ENCODE results near the gene ITPKB.
A peak's percentile ranks its signal among the peaks of the same experiment; 100 is the strongest.

The ITPKB gene

DNA sequence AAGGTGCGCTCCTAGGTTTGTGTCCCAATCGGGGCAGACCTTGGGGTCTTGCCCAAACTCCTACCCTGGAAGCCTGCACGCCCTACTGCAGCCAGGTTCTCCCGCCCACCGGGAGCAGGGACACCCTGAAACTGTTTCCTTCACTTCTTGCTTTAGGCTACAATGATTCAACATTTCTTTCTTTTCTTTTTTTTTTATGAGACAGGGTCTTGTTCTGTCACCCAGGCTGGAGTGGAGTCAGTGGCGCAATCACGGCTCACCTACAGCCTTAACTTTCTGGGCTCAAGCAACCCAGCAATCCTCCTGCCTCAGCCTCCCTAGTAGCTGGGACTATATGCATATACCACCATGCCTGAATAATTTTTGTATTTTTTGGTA, 75.8 kb downstream of the ITPKB start:
- no peak for DNase-seq

DNA sequence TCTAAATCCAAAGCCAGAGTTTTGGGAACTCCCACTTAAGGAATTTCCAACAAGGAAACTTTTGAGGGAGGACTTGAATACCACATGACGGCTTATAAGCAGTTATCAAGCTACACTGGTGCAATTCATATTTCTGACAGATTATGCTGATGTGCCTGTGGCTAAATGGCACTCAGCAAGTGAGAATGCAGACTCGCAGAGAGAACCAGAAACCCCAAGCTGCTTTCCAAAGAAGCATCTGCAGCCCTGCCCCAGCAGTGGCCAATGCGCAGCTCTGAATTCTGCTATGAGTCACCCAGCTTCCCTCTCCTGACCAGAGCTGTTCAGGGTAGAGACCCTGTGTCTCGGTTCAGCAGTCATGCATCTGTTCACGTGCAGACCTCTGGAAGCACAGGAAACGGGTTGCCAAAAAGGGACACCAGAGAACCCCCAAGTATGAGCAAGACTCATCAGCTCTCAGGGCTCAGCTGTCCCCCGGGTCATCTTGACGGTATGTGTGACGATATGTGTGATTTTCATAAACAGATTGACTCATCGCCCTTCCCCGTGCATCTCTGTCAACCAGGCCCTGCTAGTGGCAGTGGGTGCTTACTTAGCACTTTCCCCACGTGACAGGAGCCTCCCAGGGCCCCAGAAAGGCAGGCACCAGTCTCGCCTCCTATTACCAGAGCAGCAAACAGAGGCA, 76.3 kb downstream of the ITPKB start:
- DNase-seq: peak; percentile 97

DNA sequence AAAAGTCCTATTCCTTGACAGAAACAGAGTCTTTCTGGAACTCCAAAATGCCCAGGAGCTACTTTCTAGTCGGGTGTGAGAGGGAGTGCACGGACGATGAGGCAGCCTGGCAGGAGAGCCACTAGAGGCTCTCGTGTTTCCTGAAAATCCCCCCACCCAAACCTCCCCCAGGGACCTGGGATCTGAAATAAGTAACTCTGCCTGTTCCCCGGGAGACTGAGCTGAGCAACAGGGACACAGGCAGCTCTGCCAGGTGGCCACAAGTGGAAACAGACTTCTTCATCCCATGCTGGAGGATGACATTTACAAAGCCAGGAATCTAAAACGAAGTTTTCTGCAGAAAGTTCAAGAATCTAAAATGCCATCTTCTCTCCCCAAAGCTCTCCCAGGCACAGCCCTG, 77.1 kb downstream of the ITPKB start:
- peak; percentile 31 for DNase-seq

DNA sequence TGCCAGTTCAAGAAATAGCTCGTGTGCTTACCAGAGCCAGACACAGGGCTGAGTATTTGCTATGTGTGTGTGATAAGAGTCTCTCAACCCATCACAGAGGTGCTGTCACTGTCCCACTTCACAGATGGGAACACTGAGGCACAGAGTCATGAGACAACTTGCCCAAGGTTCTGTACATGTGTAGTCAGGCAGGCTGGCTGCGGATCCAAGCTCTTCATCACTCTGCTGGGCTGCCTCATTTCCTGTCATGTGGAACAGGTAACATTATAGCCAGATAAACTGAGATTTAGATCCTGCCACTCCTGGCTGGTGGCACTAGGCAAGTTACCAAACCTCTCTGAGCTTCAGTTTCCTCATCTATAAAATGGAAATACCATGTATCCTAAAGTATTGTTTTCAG, 77.8 kb downstream of the ITPKB start:
- DNase-seq: no peak

DNA sequence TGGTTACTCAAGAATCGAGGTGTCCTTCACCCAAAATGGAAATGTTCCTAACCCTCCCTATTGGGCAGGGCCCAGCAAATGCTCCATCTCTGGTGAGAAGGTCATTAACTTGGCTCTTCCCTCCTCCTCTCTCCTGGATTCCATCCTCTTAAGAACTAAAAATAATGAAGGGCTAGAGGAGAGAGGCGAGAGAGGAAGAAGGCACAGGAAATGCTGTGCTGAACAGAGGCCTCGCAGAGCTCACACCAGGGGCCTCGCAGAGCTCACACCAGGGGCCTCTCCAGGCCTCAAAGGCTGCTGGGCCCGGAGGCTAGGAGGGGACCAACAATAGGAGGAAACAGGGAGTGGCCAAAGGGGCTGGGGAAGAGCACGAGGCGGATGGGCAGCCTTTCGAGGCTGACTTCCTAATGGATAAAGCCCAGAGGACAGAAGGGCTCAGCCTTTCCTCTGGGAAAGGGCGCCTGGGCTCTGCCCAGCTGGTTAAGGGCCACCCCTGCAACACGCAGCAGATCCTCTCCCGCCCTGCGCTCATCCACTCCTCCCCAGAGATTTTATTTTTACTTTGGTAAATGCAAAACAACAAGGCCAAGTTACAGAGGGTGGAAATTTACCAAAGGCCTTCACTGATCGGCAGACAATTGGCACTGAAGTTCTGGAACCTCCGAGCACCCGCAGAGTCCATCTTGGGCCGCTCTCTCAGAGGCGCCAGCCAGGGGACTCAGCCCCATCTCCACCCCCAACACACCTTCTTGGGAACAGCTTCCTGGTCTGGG, 78.5 kb downstream of the ITPKB start:
- DNase-seq: no peak

DNA sequence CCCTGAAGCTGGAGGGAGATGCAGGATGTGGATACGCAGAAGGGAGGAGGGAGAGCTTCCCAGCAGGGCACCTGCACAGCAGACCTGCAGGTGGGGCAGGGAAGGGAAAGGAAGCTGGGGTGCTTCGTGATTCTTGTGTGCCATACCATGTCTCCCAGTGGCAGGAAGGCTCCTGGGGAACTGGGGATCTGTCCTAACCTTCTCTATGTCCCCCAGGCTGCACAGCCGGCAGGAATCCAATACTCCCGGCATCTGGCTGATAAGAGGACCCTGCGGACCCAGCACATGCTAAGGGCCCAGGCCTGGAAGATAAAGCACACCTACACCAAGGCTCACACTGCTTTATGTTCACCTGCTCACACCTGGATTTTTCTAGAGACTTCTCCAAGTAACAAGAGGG, 79.4 kb downstream of the ITPKB start:
- DNase-seq: no peak

DNA sequence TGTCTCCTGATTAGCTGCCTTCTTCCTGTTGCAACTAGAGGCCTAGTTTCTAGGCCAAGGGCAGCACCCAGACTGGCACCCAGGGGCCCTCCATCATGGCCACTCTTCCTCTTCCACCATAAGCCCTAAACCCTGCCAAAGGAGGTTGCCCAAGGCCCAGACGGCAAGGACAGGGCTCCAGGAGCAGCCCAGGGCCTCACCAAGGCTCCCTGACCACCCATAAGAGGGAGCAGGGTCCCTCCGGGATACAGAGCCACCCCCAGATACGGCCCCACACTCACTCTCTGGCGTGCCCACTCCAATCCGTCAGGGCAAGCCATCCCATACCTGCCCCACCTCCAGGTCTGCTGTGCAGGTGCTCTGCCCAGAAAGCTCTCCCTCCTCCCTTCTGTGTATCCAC, 79.9 kb downstream of the ITPKB start:
- no peak for DNase-seq

DNA sequence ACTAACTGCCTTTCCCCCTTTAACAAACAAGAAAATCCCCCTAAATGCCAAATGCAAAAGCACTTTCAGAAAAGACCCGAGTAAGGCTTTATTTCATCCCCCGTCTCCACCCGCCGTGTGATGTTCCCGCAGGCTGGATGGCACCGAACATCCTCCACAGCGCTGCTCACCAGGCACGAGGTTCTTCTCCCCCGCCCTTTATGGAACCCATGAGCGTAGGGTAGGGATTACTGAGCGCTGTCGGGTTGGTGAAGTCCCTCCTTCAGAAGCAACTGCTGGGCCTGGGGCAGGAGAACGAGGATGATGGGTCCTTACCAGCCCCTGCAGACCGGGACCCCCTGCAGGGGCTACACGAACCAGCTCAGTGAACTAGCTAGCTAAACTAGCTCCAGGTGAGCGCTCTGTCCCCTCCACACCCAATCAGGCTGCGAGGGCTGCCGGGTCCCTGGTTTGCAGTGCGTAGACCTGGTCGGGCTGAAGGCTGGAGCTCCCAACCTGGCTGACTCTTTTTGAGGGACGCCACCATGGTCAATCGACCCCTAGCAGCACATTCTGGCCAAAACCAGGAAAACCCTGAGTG, 80.4 kb downstream of the ITPKB start:
- DNase-seq: no peak

DNA sequence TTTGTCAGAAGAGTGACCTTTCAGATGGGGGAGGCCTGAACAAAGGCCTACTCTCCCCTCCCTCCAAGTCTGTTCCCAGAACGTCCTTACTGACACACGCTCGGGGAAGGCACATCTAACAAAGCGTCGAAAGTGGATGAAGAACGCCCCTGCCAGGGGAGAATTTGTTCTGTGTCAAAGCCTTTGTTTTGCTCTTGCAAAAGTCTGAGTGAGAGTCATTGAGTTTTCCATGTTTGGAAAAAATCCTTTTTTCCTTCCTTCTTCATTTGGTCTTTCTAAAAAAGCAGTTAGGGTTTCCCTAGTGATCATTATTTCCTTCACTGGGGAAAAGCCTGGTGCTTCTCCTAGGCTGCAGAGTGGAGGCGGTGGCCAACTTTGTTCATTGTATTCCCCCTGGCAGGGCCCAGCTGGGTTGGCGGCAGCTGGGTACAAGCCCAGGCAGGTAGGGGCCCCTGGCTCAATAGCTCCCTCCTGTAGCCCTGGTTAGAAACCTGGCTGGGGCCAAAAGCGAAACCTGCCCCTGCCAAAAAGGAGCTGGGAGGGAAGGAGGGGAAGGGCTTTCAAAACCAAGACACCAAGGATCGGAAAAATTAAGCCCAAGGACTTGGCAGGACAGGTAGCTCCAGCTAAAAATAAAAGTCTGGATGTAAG, 81.1 kb downstream of the ITPKB start:
- no peak for DNase-seq

DNA sequence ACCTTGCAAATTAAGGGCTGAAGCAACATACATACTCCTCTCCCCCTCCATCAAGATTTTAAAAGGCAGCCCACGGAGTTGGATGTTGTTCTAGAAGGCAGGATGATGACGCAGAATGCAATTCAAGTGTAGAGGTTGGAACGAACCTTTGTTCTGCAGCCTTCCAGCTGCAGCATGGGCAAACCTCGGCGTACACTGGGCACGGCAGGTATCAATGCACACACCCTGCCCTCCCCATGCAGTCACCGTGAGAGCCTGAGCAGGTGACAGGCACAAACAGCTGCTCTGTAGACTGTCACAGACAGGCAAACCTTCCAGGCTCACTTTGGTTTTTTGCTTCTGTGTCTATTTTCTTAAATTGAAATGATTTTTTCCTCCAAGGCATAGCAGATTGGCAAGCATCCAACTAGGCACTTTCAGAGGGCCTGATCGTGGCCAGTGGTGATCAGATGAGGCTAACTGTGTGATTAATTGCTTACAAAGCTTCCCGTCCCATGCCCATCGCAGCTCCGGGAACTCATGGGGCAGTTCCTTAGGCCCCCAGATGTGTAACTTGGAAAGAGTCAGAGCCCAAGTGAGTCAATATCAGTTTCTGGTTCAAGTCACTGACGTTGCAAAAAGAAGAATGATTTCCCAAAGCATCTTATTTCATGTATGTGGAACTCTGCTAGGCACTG, 82.3 kb downstream of the ITPKB start:
- peak; percentile 46 for DNase-seq

DNA sequence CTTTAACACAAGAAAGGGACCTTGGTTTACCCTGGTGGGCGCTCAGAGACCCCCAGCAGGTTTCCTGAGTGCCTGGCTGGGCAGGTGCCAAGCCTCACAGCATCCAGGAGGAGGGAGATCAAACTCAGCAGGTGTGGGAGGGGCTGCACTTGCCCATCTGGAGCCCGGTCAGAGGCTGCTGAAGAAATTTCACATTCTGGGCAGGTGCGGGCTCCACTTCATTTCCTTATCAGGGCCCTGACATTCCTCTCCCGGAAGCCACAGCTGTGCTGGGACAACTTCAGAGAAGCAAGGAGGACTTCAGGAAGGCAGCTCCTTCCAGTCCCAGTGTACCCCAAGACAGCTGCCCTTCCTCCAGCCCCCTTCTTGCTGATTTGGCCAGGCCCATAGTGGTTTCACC, 82.9 kb downstream of the ITPKB start:
- no peak for DNase-seq

DNA sequence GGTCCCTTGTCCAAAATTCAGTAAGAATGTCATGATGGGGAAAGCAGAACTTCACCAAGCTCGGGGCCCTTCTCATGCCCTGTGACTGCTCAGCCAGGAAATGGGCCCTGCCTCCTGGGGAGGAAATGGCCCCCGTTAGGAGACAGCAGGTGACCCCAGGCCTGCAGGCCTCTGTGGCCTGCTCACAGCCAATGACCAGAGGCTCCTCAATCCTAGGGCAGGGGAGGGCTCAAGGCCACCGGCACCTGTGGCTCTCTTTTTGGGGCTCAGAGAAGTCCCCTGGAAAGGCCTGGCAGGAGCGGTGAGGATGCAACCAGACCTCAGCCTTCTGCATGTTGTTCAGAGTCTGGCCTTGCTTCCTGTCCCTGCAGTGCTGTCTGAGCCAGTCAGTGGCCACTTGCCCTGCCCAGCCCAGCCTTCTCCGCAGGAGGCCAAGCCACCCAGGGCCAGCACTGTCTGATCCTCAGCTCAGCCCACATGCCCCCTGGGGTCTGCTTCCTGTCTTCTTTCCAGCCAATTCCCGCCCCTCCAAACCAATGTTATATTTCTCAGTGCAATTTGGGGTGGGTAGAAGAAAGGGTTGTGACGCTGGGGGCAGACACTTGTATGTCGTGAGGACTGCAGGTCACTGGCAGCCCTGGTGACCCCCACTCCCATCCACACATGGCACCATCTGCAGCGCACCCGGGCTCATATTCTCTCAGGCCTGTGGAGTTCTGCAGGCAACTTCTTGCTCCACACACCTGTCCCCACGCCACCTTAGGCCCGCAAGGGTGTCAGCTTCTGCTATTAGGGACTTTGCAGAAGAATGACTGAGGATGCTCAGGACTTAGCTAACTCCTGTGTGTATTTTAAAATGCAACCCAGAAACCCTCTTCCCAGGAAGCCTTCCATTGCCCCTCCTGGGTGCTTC, 83.6 kb downstream of the ITPKB start:
- DNase-seq: peak; percentile 68

DNA sequence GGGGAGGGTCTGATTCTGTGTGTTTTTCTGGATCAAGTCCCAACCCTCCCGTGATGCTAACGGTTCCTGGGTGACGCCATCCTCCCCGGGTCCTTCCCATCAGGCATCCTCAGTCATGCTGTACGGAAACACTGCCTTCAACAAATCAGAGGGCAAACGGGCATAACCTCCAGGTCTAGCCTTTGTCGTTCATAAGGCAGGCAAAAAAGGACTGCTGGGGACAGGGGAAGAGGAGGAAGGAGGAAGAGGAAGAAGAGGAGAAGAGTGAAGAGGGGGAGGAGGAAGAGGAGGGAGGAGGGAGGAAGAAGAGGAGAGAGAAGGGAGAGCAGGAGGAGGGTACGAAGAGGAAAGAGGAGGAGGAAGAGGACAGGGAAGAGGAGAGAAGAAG, 84.4 kb downstream of the ITPKB start:
- DNase-seq: no peak

DNA sequence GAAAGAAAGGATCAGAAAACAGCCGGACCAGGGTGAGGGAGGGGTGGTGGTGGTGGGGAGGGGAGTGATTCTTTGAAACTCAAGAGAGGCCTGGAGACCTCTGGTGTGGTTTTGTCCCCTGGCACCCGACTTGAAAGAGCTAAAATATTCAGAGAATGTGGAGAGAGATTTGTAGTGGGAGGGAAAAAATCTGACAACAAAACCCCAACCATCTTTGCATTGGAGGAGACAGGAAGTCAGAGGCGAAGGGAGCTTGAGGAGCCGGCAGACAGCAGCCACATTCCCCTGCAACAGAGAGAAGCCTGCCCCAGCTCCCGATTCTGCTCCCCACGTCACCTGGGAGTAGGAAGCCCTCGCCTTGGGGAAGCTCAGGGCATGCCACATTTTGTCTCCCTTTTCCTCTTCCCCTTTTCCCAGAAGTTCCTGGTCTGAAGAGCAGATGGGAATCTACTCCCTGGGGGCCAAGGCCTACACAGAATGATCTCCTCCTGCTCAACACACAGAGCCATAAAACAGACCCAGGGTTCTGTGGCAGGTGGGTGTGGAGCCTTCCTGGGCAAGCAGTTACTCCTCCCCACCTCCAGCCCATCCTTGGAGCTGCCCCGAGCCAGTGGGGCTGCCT, 84.9 kb downstream of the ITPKB start:
- DNase-seq: peak; percentile 85

DNA sequence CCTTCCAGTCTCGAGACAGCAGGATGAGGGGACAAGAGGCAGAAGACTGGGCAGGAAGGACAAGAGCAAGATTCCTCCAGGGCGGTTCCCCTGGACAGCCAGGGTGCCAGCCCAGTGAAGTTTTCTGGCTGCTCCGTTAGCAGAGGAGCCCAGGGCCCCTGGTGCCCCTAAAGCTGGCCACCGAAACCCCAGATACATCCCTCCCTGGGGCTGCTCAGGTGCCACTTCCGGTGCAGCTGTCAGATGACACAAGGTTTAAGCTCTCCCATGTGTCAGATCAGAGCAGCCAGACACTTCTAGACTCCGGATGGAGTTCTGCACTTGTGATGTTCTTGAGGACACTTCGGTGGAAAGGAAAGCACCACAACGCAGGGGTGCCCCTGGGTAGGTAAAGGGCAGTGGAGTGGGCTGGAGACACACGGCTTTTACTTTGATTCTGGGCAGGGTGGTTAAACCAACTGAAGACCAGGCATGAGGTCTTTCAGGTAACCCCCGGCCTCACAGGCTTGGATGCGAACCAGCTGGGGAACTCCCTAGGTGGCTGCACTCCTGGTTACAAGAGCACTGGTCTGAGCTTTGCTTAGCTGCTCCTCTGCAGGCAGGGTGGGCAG, 85.7 kb downstream of the ITPKB start:
- DNase-seq: no peak

DNA sequence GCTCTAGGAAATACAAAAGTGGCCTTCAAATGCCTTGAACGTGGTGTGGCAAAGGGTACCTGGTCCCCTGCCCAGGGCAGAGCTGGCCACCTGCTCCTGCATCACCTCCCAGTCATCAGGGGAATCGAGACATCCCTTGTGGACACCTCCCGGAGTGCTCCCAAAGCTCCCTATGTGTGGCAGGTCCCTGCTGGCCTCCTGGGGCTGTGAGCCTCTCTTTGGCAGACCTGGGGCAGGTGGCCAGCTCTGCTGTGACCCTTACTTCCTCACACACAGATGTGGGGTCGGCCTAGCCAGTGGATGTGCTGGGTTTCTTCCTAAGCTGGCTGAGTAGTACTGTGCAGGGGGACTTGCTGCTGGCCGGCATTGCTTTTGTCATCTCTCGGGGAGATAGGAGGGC, 86.5 kb downstream of the ITPKB start:
- DNase-seq: no peak

DNA sequence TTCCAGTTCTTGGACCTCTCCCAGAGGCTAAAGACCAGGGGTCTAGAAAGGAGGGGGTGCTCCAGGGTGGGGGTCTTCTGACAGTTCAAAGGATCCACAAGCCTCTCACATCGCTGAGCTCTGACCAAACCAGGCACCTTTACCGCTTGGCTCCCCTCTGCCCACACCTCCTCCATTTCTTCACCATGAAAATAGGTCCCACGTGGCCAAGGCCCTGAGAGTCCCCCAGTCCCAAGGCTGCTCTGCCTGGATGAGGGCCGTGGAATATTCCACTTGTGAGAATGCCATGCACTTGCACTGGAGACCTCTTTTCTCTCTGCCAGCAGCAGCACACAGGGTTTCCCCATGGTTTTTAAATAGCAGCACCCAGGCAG, 87.4 kb downstream of the ITPKB start:
- no peak for DNase-seq

DNA sequence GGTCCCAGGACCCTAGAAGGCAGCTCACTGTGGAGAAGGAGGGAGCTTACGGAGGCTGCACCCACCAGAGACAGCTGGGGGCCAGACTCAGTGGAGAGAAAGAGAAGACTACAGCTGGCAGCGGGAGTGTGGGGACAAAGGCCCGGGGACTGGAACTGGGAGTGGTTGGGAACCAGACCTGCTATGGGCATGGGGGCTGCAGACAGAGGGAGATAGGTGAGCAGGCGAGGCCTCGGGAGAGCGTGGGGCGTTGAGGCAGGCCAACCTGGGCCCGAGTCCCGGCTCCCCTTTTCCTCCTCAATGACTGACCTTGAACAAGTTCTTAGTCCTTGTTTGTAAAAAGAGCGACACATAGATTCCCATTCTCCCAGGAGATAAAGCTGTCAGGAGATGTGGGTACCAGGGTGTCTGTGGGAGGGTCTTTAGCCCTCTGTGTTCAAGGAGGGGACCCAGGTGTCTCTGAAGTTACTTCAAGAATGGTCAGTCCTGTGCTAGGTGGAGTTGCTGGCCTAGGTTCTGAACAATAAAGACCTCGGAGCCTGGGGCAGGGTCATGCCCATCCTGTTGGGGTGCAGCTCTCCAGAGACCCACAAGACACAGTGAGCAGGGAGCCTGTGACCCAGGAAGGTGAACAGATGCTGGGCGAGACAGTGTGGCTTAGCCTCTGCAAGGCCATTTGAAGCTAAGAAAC, 87.9 kb downstream of the ITPKB start:
- DNase-seq: no peak

DNA sequence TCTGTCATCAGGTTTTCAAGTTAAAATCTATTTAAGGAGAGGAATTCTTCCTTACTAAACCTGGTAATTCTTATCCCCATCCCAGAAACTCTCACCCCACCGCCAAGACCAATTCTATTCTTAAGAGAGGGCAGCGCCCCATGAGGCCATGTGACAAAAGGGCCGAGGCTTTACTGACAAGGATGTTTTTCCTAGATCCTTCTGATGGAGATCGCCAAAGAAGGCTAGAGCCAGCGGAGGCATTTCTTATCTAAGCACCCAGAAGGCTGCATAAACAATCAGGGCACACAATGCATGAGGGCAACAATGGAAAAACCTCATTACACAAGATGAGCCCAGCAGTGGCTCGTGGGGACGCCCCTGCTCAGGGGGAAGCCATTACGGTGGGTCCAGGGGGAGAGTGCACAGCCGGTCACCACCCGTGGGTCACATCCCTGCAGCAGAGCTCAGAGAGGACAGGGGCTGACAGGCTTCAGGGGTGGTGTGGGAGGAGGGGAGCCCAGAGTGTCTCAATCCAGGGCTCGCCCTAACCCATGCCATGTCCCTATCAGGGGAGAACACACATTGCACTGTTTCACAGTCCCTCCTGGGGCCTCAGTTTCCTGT, 88.7 kb downstream of the ITPKB start:
- DNase-seq: no peak

DNA sequence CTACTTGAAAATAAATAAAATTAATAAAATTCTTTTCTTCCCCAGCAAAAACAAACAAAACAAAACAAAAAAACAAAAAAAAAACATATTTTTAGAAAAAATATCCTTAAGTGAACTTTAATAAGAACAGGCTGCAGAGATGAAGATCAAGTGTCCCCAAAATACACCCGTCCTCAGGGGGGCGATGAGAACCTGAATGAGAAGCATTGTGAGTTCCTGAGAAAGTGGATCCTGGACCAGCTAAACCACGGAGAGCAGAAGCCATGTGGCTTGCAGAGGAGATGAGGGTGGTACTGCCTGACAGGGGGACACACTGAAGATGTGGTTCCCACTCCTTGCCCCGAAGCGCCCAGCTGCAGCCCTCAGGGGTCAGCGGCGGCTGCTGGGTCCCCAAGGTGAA, 89.3 kb downstream of the ITPKB start:
- peak; percentile 42 for DNase-seq
